Ammon's horn (tissue), 1 donor: ENCODE data around the gene GCLC.
A peak's percentile ranks its signal among the peaks of the same experiment; 100 is the strongest.
"Not testable (repeated sequence)": the region's sequence is repeated elsewhere in the genome, so short reads cannot be mapped to it uniquely, and the experiment has no call there.

Experiments used
- DNase-seq: peaks from one replicate; pipeline ENCODE4 v3.0.0-alpha.2; 2016; ENCODE audit warnings: low spot score

The GCLC gene

GRCh38 chr6:53544470-53545308 is at the start of gene GCLC:
Gene GCLC (minus strand): TSS chr6:53545101. CDS start chr6:53544645, 456 bp downstream.
- DNase-seq: peak; percentile 95

DNA sequence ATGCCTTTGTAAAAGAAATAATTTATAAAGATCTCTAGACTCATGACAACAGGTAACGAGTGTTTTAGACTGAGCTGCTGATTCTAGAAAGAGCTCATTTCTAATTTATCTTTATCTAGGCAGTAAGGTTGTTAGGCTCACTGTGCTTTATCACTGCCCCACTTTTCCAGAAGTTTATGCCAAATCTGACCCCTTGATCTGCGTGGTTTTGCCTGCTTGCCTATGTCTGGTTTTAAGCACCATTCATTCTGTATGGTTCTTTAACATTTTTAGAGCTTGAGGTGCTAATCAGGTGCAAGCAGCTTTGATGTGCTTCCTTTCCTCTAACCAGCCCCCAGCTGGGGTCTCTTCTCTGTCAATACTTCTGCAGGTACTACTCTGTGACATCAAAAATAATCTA is 49.7 kb upstream of the GCLC start:
- DNase-seq: no peak

DNA sequence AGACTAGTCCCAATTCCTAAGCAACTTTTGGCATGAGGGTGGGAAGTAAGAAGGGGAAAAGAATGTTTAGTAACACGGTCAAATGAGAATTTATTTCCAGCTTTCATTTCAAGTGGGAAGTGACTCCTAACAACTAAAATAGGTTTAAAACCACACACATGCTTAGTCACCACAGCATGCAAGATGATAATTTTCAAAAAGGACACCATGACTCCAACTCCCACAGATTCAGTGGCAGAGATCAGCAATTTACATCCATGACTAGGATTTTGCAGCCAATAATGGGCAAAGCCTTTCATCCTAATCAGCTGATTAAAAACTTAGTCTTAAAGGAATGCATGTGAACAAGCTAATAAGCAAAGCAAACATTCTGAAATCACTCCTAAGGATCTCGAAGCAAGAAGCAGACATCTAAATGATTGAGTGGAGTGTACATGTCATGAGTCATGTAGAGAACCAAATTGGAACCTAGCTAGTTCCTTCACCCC is 48.1 kb upstream of the GCLC start:
- DNase-seq: peak; percentile 17

DNA sequence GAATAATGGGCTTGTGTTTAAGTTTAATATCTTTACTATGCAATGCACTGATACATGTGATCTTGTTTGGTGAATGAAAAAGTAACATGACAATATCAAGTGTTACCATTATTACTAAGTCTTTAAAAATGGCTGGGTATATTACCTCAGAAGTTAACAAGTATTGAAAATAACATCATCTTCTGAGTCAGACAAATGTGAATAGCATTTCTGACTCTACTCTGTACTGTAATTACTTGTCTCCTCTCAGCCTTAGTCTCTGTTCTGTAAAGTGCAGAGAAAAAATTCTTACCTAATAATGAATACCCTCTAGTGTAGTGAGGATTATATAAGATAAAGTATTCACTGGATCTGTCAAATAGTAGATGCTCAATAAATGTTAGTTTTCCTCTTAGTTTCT is 47.0 kb upstream of the GCLC start:
- no peak for DNase-seq

DNA sequence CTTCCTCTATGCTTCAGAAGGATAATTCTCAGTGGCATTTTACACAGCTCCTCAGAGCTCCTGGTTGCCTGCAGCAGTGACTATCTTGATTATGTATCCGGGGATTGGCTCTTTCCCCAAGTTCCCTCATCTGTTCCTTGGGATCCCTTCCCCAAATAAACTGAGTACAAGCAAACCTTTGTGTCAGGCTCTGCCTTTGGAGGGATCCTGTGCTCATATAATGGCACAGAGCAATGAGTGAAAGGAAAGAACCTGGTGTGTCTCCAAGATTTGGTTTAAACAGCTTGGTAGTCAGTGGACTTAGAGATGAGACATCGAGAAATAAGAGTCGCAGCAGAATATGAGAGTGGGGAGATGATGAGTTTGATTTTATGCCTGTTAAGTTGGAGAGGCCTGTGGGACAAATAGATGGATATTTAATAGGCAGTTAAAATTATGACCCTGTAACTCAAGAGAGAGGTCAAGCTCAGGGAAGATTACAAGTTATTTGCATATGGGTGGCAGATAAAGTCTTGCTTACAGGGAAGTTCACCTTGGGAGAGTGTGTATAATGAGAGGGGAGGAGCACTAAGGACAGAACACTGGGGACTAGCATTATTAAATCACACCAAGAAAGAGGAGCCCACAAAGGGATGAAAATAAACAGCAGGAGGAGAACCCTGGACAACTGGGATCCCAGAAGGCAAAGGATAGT is 44.1 kb upstream of the GCLC start:
- peak; percentile 54 for DNase-seq

GRCh38 chr6:53587291-53587690 is 42.4 kb upstream of the GCLC start:
- no peak for DNase-seq

DNA sequence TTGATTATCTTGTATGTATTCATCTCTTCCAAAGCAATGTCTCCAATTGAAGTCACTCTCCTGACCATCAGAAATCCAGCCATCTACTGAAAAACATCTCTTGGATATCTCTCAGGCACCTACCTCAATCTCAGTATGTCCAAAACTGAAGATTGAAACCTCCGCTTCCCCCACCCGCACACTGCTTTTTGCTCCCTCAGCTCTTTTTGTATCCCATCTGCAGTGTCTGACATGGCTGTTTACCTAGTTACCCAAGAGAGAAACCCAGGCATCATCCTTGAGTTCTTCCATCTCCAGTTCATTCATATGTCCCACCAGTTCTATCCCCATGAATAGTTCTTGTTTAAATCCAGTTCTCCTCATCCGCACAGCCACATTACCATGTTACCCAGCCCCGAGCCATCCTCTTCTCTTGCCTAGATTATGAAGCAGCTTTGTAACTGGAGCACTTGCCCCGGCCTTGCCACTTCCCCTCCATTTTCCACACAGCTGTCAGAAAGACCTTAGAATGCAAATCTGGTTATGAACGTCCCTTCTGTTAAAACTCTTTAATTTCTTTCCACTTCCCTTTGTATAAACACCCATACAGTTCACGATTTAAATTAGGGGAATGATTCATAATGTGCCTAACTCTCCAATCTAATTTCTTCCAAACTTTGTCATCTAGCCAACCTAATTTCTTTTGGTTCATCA is 40.5 kb upstream of the GCLC start:
- no peak for DNase-seq

DNA sequence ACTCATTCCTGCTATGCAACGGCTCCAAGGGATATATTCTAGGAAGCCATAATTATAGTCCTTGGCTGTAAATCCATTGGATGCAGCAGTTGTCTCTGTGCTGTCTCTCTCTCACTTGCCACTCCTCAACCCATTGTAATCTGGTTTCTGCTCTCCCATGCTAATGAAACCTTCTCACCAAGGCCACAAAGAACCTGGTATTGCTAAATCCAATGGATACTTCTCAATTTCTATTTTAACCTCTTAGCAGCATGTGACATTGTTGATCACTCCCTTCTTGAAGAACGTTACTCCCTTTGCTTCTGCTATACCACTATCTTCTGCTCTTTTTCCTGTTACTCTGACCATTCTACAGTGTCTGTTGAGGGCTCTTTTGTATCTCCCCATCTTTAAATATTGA is 39.8 kb upstream of the GCLC start:
- no peak for DNase-seq

GRCh38 chr6:53583451-53583850 is 38.5 kb upstream of the GCLC start:
- no peak for DNase-seq

- DNase-seq: no peak
Measured at GRCh38 chr6:53582963-53583362, 38.1 kb upstream of the GCLC start.

GRCh38 chr6:53581856-53582255 is 37.0 kb upstream of the GCLC start:
- no peak for DNase-seq

GRCh38 chr6:53581173-53581773 is 36.4 kb upstream of the GCLC start:
- DNase-seq: no peak

GRCh38 chr6:53579338-53579737 is 34.4 kb upstream of the GCLC start:
- DNase-seq: no peak

- DNase-seq: no peak
Measured at GRCh38 chr6:53578371-53578770, 33.5 kb upstream of the GCLC start.

- no peak for DNase-seq
Measured at GRCh38 chr6:53573299-53573698, 28.4 kb upstream of the GCLC start.

GRCh38 chr6:53572379-53572778 is 27.5 kb upstream of the GCLC start:
- DNase-seq: not testable (repeated sequence)

DNA sequence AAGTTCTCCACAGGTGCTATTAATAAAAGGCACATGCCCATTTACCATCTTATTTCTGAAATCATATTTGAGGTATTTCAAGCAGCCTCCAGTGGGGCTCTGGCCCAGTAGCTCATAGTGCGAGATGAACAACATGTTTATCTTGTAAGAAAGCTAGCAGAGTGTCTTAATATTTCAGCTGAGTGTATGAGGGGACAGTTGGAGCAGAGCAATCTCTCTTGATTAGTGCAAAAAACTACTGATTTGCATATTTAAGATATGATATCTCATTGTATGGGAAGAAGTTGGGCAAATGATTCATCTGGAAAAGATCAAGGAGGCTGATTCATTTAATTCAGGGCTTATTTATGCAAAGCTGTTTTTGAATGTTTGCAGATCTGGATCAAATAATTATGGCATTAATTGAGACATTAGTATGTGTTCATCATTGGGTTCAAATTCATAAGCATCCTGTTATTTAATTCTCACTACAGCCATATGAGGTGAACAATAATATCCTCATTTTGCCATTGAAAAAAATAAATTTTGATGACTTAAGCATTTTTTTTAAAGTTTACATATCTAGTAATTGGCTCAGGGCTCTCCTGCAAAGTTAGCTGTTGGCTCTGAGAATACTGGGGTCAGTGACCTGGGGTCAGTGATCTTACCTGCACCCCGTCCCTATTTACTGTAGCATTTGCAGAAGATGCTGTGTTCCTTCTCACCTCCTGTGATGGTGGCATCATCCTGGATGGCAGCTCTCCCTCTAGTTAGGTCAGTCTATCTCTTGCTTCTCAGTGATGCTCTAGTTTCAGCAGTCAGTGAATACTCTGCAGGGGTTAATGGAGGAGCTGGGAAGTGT is 24.1 kb upstream of the GCLC start:
- DNase-seq: no peak

DNA sequence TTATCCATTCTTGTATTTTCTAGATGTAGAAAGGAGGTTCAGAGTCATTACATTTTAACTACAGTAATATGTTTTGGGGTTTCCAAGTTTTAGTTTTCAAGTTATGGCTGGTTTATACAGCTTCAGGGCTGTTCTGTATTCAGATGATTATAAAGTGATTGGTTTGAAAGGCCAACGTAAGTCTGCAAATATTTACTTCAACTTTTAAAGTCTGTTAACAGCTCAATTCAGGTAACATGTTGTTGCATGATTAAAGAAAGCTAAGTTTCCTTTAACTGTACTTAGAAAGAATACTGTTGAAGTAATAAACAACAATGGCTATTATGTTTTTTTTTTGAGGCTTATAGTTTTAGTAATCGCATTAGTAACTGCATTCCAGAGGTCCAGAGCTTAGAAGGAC is 22.8 kb upstream of the GCLC start:
- no peak for DNase-seq

DNA sequence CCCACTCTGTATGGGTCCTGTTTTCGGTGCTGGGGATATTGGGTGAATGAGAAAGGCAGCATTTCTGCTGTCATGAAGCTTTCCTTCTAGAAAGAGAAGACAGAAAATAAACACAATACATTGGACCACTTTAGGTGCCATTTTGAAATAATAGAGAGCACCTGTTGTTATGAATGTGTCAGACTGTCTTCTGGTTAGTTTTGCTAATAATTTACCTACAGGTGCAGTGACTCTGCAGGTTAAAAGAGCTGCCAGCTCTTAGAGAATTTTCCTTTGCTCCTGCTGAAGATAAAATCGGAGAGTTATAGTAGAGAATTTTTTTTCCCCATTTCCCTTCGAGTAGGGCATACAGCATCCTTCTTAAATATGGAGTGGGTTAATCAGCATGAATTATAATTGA is 21.9 kb upstream of the GCLC start:
- no peak for DNase-seq

GRCh38 chr6:53565886-53566285 is 21.0 kb upstream of the GCLC start:
- no peak for DNase-seq

DNA sequence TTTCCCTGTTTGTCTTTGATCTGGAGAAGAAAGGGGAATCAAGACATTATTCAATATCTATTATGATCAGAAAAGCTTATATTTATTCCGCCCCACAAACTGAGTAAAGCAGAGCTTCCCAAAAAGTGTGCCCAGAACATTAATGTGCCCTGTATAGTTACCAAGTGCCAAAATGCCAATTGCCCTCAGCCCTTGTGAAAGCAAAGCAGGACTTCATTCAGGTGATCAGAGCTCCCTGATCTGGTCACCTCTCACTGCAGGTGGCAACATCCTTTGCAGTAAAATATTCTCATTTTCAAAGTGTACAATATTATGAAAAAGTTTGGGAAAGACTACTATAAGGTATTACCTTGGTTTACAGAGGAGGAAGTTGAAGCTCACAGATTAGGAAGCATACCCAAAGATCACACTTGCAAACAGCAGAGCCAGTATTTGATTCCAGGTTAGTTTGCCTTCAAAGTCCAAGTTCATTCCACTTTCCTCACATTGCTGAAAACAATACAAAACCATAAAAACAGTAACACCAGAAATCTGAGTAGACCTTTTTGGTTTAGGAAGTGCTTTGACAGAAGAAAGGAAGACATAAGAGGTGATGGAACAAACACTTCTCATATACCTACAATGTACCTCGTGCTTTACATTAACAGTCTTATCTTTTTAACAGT is 19.6 kb upstream of the GCLC start:
- no peak for DNase-seq
